Osteoblast (primary cell): ENCODE measurements around the gene RPL29. TPM values are rescaled to one million over a fixed set of nuclear protein-coding genes. Genes with fewer than 3 reads are reported as not detected.

Experiments
- DNase-seq: peaks from one replicate; pipeline ENCODE4 v3.0.0; 2011; ENCODE audit warnings: low spot score, mixed read lengths; ENCODE audit not compliant: insufficient read length; ENCODE audit errors: missing footprints
- H2AFZ ChIP-seq: 2 replicates; pipeline ENCODE4 v1.6.0; 2011; ENCODE audit warnings: mild to moderate bottlenecking, low read length
- H3K27ac ChIP-seq: 2 replicates; pipeline ENCODE4 v1.5.1; 2011; ENCODE audit warnings: mild to moderate bottlenecking, low read depth, low read length, moderate library complexity
- H3K27me3 ChIP-seq: 2 replicates; pipeline ENCODE4 v1.6.0; 2012; ENCODE audit warnings: mild to moderate bottlenecking, control low read depth, inconsistent platforms, low read length, moderate library complexity; ENCODE audit not compliant: insufficient read depth
- H3K36me3 ChIP-seq: 2 replicates; pipeline ENCODE4 v1.5.1; 2011; ENCODE audit warnings: mild to moderate bottlenecking, low read length, control low read depth, moderate library complexity; ENCODE audit not compliant: insufficient read depth
- H3K4me1 ChIP-seq: 2 replicates; pipeline ENCODE4 v1.5.1; 2011; ENCODE audit warnings: mild to moderate bottlenecking, low read length, control low read depth, moderate library complexity; ENCODE audit not compliant: insufficient read depth
- H3K4me2 ChIP-seq: 2 replicates; pipeline ENCODE4 v1.6.0; 2011; ENCODE audit warnings: mild to moderate bottlenecking, low read length; ENCODE audit not compliant: insufficient read depth
- H3K4me3 ChIP-seq: fragments of 200-600 bp; sonication (generic); 3 replicates; pipeline ENCODE4 v1.5.1; 2012; ENCODE audit warnings: mild to moderate bottlenecking, low read length, inconsistent platforms; ENCODE audit not compliant: insufficient read depth
- H3K79me2 ChIP-seq: 2 replicates; pipeline ENCODE4 v1.6.0; 2012; ENCODE audit warnings: mild to moderate bottlenecking, low read length, control low read depth, inconsistent platforms; ENCODE audit not compliant: insufficient read depth
- H3K9me3 ChIP-seq: 2 replicates; pipeline ENCODE4 v1.5.1; 2011; ENCODE audit warnings: low read depth, low read length, control low read depth
- H4K20me1 ChIP-seq: 2 replicates; pipeline ENCODE4 v1.6.0; 2012; ENCODE audit warnings: mild to moderate bottlenecking, low read length, control low read depth; ENCODE audit not compliant: insufficient read depth
- total RNA-seq: library from RNA; depleted of rRNA; stranded (reverse); fragments of >200 nt; gene quantifications from 2 replicates; pipeline ENCODE4 v1.2.3, GENCODE V29; 2012
- TF ChIP-seq, protein P1 (sequence below): IDR thresholded peaks from 2 replicates; pipeline ENCODE4 v1.5.1; 2011; ENCODE audit warnings: mild to moderate bottlenecking, low read depth, low read length, moderate library complexity; ENCODE audit errors: extremely low read depth

The RPL29 gene
- total RNA-seq, 1 donor = 862 TPM

DNA sequence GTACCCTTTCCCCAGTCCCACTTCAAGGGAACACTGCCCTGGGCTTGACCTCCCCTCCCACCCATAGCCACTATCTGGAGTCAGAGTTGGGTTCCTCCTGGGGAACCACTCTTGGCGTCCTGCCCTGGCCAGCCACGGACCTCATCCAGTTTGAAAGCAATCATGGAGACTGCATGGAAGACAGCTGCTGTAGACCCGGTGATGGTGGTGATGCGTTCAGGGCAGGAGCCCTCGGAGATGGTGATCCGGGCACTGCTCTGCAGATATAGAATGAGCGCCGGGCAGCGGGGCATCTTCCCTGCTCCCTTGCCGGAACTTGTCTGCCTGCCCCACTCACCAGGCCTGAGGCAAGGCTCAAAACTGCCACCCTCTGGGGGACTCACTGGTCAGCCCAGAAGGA lies 35.3 kb downstream of the RPL29 start:
- H3K4me3 ChIP-seq = no peak overlapping the region
- no peaks in the 10 kb centered on the region for H3K27me3 ChIP-seq
- no peak overlapping the region for H3K4me2 ChIP-seq
- peaks cover 17% of the 10 kb centered on the region for H4K20me1 ChIP-seq
- peaks cover 6% of the 10 kb centered on the region for H3K79me2 ChIP-seq
- H3K36me3 ChIP-seq = peaks cover 10% of the 10 kb centered on the region
- DNase-seq = no peak
- TF ChIP-seq, protein P1, sequence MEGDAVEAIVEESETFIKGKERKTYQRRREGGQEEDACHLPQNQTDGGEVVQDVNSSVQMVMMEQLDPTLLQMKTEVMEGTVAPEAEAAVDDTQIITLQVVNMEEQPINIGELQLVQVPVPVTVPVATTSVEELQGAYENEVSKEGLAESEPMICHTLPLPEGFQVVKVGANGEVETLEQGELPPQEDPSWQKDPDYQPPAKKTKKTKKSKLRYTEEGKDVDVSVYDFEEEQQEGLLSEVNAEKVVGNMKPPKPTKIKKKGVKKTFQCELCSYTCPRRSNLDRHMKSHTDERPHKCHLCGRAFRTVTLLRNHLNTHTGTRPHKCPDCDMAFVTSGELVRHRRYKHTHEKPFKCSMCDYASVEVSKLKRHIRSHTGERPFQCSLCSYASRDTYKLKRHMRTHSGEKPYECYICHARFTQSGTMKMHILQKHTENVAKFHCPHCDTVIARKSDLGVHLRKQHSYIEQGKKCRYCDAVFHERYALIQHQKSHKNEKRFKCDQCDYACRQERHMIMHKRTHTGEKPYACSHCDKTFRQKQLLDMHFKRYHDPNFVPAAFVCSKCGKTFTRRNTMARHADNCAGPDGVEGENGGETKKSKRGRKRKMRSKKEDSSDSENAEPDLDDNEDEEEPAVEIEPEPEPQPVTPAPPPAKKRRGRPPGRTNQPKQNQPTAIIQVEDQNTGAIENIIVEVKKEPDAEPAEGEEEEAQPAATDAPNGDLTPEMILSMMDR = no peak
- H3K27ac ChIP-seq = no peak overlapping the region
- no peak overlapping the region for H2AFZ ChIP-seq
- no peaks in the 10 kb centered on the region for H3K4me1 ChIP-seq
- no peaks in the 10 kb centered on the region for H3K9me3 ChIP-seq

DNA sequence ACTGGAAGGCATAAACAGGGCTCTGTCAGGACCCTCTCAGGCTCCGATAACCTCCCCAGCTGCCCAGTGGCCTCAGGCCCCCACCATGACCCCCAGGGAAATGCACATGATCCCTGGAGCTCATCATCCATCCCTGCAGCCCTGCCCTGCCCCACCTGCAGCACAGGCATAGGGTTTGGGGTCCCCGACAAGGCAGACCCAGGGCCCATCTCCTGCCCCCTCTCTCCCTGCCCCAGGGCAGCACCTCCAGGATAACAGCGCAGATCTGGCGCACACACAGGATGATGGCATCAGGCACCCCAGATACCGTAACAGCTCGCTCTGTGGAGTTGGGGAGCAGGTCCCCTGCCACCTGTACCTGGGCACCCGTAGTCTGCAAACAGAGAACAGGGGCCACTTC lies 36.0 kb downstream of the RPL29 start:
- Histone ChIP-seq H3K27me3 (no peaks in the 10 kb centered on the region), H3K4me3 (no peak overlapping the region), H3K9me3 (no peaks in the 10 kb centered on the region), H3K4me2 (no peak overlapping the region), H3K36me3 (peaks cover 10% of the 10 kb centered on the region), H3K4me1 (no peaks in the 10 kb centered on the region), H3K79me2 (peaks cover 3% of the 10 kb centered on the region), H4K20me1 (peaks cover 17% of the 10 kb centered on the region), H2AFZ (no peak overlapping the region), H3K27ac (no peak overlapping the region)
- no peak for DNase-seq
- TF ChIP-seq, protein P1 = no peak

DNA sequence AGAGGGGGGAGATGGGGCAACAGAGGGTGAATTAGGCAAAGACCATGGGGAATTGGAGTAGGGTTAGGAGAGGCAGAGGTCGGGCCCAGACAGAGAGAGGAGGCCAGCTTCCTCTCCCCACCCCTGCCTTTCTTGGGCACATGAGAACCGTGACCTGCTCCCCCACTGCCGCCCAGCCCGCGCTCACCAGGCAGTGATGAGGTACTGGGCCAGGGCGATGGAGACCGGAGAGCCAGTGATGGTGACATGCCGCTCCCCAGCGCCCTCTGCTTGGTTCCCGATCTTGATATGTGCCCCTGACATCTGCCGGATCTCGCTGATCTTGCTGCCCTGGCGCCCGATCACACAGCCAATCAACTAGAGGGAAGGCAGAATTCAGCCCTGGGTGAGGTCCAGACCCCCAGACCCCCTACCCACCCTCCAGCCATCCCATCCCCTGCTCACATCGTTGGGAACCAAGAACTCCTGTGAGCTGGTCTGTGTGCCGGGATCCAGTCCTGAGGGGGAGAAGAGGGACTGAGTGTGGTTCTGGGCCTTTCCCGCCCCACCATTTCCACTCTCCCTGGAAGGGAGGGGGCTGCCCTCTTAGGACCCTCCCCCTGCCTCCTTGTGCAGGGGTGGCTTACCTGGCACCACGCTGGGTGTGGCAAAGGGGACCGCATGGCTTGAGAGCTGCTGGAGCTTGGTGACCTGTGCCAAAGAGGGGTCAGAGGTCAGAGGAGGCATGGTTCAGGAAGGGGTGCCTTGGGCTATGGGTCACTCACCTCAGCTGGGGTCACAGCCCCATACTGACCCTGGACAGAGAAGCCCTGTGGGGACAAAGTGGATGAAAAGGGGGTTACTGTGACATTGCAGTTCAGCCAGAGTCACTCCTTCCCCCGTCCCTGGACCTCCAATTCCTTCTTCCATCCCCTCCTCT lies 36.8 kb downstream of the RPL29 start:
- H3K36me3 ChIP-seq = peaks cover 10% of the 10 kb centered on the region
- no peak overlapping the region for H3K27ac ChIP-seq
- no peak overlapping the region for H3K4me3 ChIP-seq
- H3K4me1 ChIP-seq = peaks cover under 1% of the 10 kb centered on the region
- no peaks in the 10 kb centered on the region for H3K79me2 ChIP-seq
- peak; percentile 72 for DNase-seq
- TF ChIP-seq, protein P1 = no peak
- H3K27me3 ChIP-seq = no peaks in the 10 kb centered on the region
- H4K20me1 ChIP-seq = peaks cover 13% of the 10 kb centered on the region
- H3K9me3 ChIP-seq = no peaks in the 10 kb centered on the region
- H3K4me2 ChIP-seq = no peak overlapping the region
- no peak overlapping the region for H2AFZ ChIP-seq

DNA sequence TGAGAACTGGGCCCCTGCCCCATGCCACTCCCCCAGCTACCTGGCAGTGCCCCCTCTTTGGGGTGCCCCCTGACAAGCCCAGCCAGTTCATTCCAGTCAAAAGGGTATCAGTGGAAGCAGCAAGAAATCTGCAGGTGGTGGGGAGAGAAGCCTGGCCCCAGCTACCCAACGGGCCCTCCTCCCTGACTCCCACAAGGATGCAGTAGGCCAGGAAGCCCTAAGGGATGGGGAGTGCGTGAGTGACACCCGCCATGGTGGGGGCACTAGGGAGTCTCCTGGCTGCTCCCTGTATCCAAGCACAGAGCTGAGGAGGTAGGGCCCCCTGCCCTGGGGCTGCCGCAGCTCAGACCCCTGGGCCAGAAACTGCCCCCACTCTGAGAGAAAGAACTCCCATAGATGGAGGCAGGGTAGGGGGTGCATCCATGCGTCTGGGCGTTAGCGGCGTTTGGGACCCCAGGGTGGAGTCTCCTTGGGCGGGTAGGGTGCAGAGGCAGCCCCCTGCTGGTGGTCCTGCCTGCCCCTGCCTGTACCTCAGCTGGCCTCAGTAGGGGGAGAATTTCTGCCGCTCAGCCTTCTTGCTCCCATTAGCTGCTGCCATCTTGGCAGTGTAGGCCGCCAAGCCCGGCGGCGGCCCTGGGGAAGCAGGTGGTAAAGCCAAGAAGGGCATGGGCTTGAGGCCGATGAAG lies 38.0 kb downstream of the RPL29 start:
- peaks cover 11% of the 10 kb centered on the region for H3K4me1 ChIP-seq
- DNase-seq = peak; percentile 87
- no peak overlapping the region for H3K27ac ChIP-seq
- TF ChIP-seq, protein P1 = no peak
- H3K27me3 ChIP-seq = no peaks in the 10 kb centered on the region
- H3K4me3 ChIP-seq = no peak overlapping the region
- H3K9me3 ChIP-seq = no peaks in the 10 kb centered on the region
- no peak overlapping the region for H3K4me2 ChIP-seq
- H2AFZ ChIP-seq = no peak overlapping the region
- peaks cover 13% of the 10 kb centered on the region for H4K20me1 ChIP-seq
- H3K36me3 ChIP-seq = peaks cover 10% of the 10 kb centered on the region
- no peaks in the 10 kb centered on the region for H3K79me2 ChIP-seq
